A673 (cell line): ENCODE data around the gene CINP. TPM values are rescaled to one million over a fixed set of nuclear protein-coding genes. Genes with fewer than 3 reads are reported as not detected.
A peak's percentile ranks its signal among the peaks of the same experiment; 100 is the strongest.
"Not testable (repeated sequence)": the region's sequence is repeated elsewhere in the genome, so short reads cannot be mapped to it uniquely, and the experiment has no call there.

Source experiments
- BruUV-seq: library from RNA; stranded (reverse); fragments of 400-500 nt; replicated peaks from 2 replicates; lab custom pipeline; 2021; lab: Mats Ljungman, UMichigan
- CTCF ChIA-PET: fragments of 300-600 bp; sonication (Branson Sonifier 250); formaldehyde crosslinking; loops from one replicate; lab custom pipeline; 2022; ENCODE audit warnings: antibody characterized with exemption; lab: Charles Lee
- POLR2A ChIA-PET: fragments of 300-600 bp; sonication (Branson Sonifier 250); formaldehyde crosslinking; loops from one replicate; lab custom pipeline; 2022; ENCODE audit warnings: antibody characterized with exemption; ENCODE audit not compliant: low non-redundant PET; lab: Charles Lee
- DNase-seq: peaks from one replicate; pipeline ENCODE4 v3.0.0-alpha.2; 2015; ENCODE audit warnings: low spot score
- H3K27ac ChIP-seq: fragments of 200-600 bp; sonication (generic); 2 replicates; pipeline ENCODE4 v1.5.1; 2016; ENCODE audit warnings: mixed run types, low read depth, mild to moderate bottlenecking, mixed read lengths, antibody characterized with exemption, low read length; ENCODE audit not compliant: poor library complexity, severe bottlenecking
- H3K27me3 ChIP-seq: fragments of 200-600 bp; sonication (generic); replicated peaks from 2 replicates; pipeline ENCODE4 v1.6.1; 2017; ENCODE audit warnings: mixed run types, low read depth, mild to moderate bottlenecking, mixed read lengths, antibody characterized with exemption, low read length; ENCODE audit not compliant: insufficient read depth, poor library complexity
- H3K36me3 ChIP-seq: fragments of 200-600 bp; sonication (generic); 2 replicates; pipeline ENCODE4 v1.6.1; 2016; ENCODE audit warnings: mixed run types, mild to moderate bottlenecking, mixed read lengths, antibody characterized with exemption, low read length; ENCODE audit not compliant: insufficient read depth, poor library complexity, severe bottlenecking
- H3K4me1 ChIP-seq: fragments of 200-600 bp; sonication (generic); 2 replicates; pipeline ENCODE4 v1.6.1; 2017; ENCODE audit warnings: mixed run types, mild to moderate bottlenecking, mixed read lengths, antibody characterized with exemption, low read length; ENCODE audit not compliant: insufficient read depth, poor library complexity, severe bottlenecking
- H3K4me3 ChIP-seq: fragments of 200-600 bp; sonication (generic); 2 replicates; pipeline ENCODE4 v1.5.1; 2016; ENCODE audit warnings: low read depth, mixed run types, mild to moderate bottlenecking, mixed read lengths, low read length; ENCODE audit not compliant: poor library complexity, severe bottlenecking
- H3K9me3 ChIP-seq: fragments of 200-600 bp; sonication (generic); 2 replicates; pipeline ENCODE4 v1.6.1; 2016; ENCODE audit warnings: mixed run types, low read depth, mild to moderate bottlenecking, mixed read lengths, antibody characterized with exemption, low read length; ENCODE audit not compliant: poor library complexity, severe bottlenecking
- CTCF ChIP-seq: fragments of 300-800, 200-600 bp; sonication (generic); conservative IDR thresholded peaks from 2 replicates; pipeline ENCODE4 v1.5.1; 2017; ENCODE audit warnings: low read depth, mild to moderate bottlenecking, antibody characterized with exemption, low read length, moderate library complexity, mixed read lengths
- EZH2 ChIP-seq: fragments of 200-600 bp; sonication (generic); IDR thresholded peaks from 2 replicates; pipeline ENCODE4 v1.6.1; 2017; ENCODE audit warnings: borderline replicate concordance, low read depth, mild to moderate bottlenecking, mixed read lengths, antibody characterized with exemption, low read length; ENCODE audit not compliant: poor library complexity, severe bottlenecking
- intact Hi-C: fragments of 100-400 bp; cut with micrococcal nuclease; formaldehyde crosslinking; loops from one replicate; pipeline ENCODE4 v1.10.0; 2022; ENCODE audit not compliant: unreplicated experiment
- total RNA-seq: library from RNA; stranded (reverse); gene quantifications from 2 replicates; pipeline ENCODE4 v1.2.3, GENCODE V29; 2021

The CINP gene
- total RNA-seq, 1 experiment from 2014 or later = 46.6 TPM

- H3K9me3 ChIP-seq = no peaks in the 10 kb centered on the region
- no peak for DNase-seq
- POLR2A ChIA-PET = no interaction called here
- H3K27me3 ChIP-seq = no peaks in the 10 kb centered on the region
- H3K36me3 ChIP-seq = peaks cover 6% of the 10 kb centered on the region
- H3K4me1 ChIP-seq = no peaks in the 10 kb centered on the region
- CTCF ChIA-PET = no interaction called here
- H3K27ac ChIP-seq = no peak overlapping the region
- BruUV-seq = no TSS peak
- TF ChIP-seq CTCF = no peak
- no peak for TF ChIP-seq EZH2
- intact Hi-C loops = no loop called here
- H3K4me3 ChIP-seq = no peak overlapping the region
Measured at GRCh38 chr14:102356280-102356679, 6.4 kb downstream of the CINP start.

GRCh38 chr14:102353126-102353619 is 9.5 kb downstream of the CINP start:
- Histone ChIP-seq H3K4me1 (no peaks in the 10 kb centered on the region), H3K4me3 (no peak overlapping the region), H3K27ac (no peak overlapping the region), H3K27me3 (no peaks in the 10 kb centered on the region), H3K9me3 (no peaks in the 10 kb centered on the region), H3K36me3 (peaks cover 21% of the 10 kb centered on the region)
- intact Hi-C loops = no loop called here
- DNase-seq = no peak
- TF ChIP-seq CTCF (no peak), EZH2 (no peak)
- BruUV-seq = no TSS peak
- POLR2A ChIA-PET = no interaction called here
- CTCF ChIA-PET = no interaction called here

GRCh38 chr14:102352213-102352612 is 10.5 kb downstream of the CINP start:
- H3K4me3 ChIP-seq = no peak overlapping the region
- H3K36me3 ChIP-seq = peaks cover 27% of the 10 kb centered on the region
- H3K4me1 ChIP-seq = no peaks in the 10 kb centered on the region
- TF ChIP-seq EZH2 (no peak), CTCF (no peak)
- intact Hi-C loops = no loop called here
- no TSS peak for BruUV-seq
- H3K9me3 ChIP-seq = no peaks in the 10 kb centered on the region
- DNase-seq = no peak
- H3K27ac ChIP-seq = no peak overlapping the region
- H3K27me3 ChIP-seq = no peaks in the 10 kb centered on the region
- POLR2A ChIA-PET = no interaction called here
- CTCF ChIA-PET = no interaction called here

DNA sequence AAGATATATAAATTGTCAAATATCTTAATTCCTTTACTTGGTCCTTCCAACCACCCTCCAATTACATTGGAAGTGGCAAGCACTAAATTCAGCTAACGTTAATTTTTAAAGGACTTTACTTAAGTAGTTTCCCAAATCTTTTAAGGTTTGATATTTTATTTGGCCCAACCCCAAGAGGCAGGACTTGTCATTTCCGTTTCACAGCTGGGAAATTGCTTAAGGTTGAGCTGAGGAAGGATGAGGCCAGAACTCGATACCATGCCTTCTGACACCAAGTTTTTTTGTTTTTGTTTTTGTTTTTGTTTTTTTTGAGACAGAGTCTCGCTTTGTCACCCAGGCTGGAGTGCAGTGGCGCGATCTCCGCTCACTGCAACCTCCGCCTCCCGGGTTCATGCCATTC is 11.1 kb downstream of the CINP start:
- BruUV-seq, intact Hi-C loops, H3K4me3 ChIP-seq, H3K4me1 ChIP-seq, CTCF ChIA-PET, POLR2A ChIA-PET, H3K27ac ChIP-seq, H3K27me3 ChIP-seq, H3K9me3 ChIP-seq: not testable (repeated sequence)
- DNase-seq = peak; percentile 11
- peaks cover 25% of the 10 kb centered on the region for H3K36me3 ChIP-seq
